Activated T-cell treated with anti-CD3 and anti-CD28 coated beads, Interleukin-2, amount 50 U/mL, for 48 hours (primary cell): ENCODE measurements around the gene CLK3.

Experiments used
- DNase-seq, 2 experiments: peaks; one replicate each; pipeline ENCODE4 v3.0.0-alpha.2; 2020

The CLK3 gene

GRCh38 chr15:74603789-74604705 is 11.6 kb upstream of the CLK3 start:
- no peak for DNase-seq

GRCh38 chr15:74604983-74605794 is 10.4 kb upstream of the CLK3 start:
- no peak for DNase-seq

GRCh38 chr15:74605795-74606150 is 9.9 kb upstream of the CLK3 start:
- no peak for DNase-seq

- no peak for DNase-seq
These were observed 6.8 kb upstream of the CLK3 start for GRCh38 chr15:74608786-74609185.

GRCh38 chr15:74609938-74610301 is 5.7 kb upstream of the CLK3 start:
- DNase-seq = no peak

GRCh38 chr15:74610302-74610951 is 5.2 kb upstream of the CLK3 start:
- no peak for DNase-seq

GRCh38 chr15:74611341-74611740 is 4.3 kb upstream of the CLK3 start:
- DNase-seq = no peak

- no peak for DNase-seq
These were observed 3.8 kb upstream of the CLK3 start for GRCh38 chr15:74611834-74612233.

GRCh38 chr15:74612677-74613076 is 3.0 kb upstream of the CLK3 start:
- DNase-seq = no peak

- DNase-seq = no peak
These were observed 2.3 kb upstream of the CLK3 start for GRCh38 chr15:74613089-74613952.

GRCh38 chr15:74613953-74614743 is 1.5 kb upstream of the CLK3 start:
- DNase-seq = no peak

- peak; percentile 89 to 93 for DNase-seq
These were observed 710 bp upstream of the CLK3 start for GRCh38 chr15:74614744-74615507.

- DNase-seq = peak; percentile 60 to 69
These were observed 817 bp downstream of the CLK3 start for GRCh38 chr15:74616366-74616939.

- no peak for DNase-seq
These were observed 1.4 kb downstream of the CLK3 start for GRCh38 chr15:74616996-74617395.

GRCh38 chr15:74618841-74619596 is 3.4 kb downstream of the CLK3 start:
- DNase-seq = no peak

GRCh38 chr15:74619916-74620635 is 4.4 kb downstream of the CLK3 start:
- no peak for DNase-seq

GRCh38 chr15:74620636-74621545 is 5.3 kb downstream of the CLK3 start:
- peak; percentile 86 to 88 for DNase-seq

GRCh38 chr15:74621546-74621920 is 5.9 kb downstream of the CLK3 start:
- DNase-seq = no peak
